Measurements from ENCODE around the gene CAV3.

The CAV3 gene

GRCh38 chr3:8736436-8736835, 2.8 kb downstream of the CAV3 start:
- DNase-seq = no peak

- DNase-seq = no peak
Measured at GRCh38 chr3:8737301-8737700, 3.7 kb downstream of the CAV3 start.

GRCh38 chr3:8737823-8738222, 4.2 kb downstream of the CAV3 start:
- no peak for DNase-seq

GRCh38 chr3:8738639-8739038, 5.0 kb downstream of the CAV3 start:
- DNase-seq = no peak

GRCh38 chr3:8739757-8740504, 6.3 kb downstream of the CAV3 start:
- no peak for DNase-seq

GRCh38 chr3:8741581-8742261, 8.1 kb downstream of the CAV3 start:
- DNase-seq = no peak

GRCh38 chr3:8743021-8743601, 9.5 kb downstream of the CAV3 start:
- no peak for DNase-seq

GRCh38 chr3:8743911-8744310, 10.3 kb downstream of the CAV3 start:
- DNase-seq = no peak

- DNase-seq = no peak
Measured at GRCh38 chr3:8745619-8746370, 12.2 kb downstream of the CAV3 start.

- DNase-seq = no peak
Measured at GRCh38 chr3:8746780-8747345, 13.3 kb downstream of the CAV3 start.

GRCh38 chr3:8749316-8749715, 15.7 kb downstream of the CAV3 start:
- no peak for DNase-seq

- DNase-seq = no peak
Measured at GRCh38 chr3:8752832-8753231, 19.2 kb downstream of the CAV3 start.

GRCh38 chr3:8755097-8755496, 21.5 kb downstream of the CAV3 start:
- DNase-seq = no peak

- DNase-seq = no peak
Measured at GRCh38 chr3:8755564-8756237, 22.1 kb downstream of the CAV3 start.

GRCh38 chr3:8756671-8757070, 23.1 kb downstream of the CAV3 start:
- DNase-seq = no peak

- no peak for DNase-seq
Measured at GRCh38 chr3:8757551-8758518, 24.2 kb downstream of the CAV3 start.

GRCh38 chr3:8759038-8759707, 25.6 kb downstream of the CAV3 start:
- no peak for DNase-seq

- DNase-seq = no peak
Measured at GRCh38 chr3:8760091-8760490, 26.5 kb downstream of the CAV3 start.

GRCh38 chr3:8760506-8760905, 26.9 kb downstream of the CAV3 start:
- DNase-seq = no peak

GRCh38 chr3:8761866-8762265, 28.3 kb downstream of the CAV3 start:
- DNase-seq = no peak

Data from activated naive CD4-positive, alpha-beta T cell treated with Interleukin-2 at 50 U/mL for 16 hours (primary cell).